ENCODE measurements around the gene NAV3.

The NAV3 gene

GRCh38 chr12:78261901-78262300 is 431.2 kb downstream of the NAV3 start:
- Histone ChIP-seq H3K27me3 (ENCODE audit: insufficient read depth, low read length) (no peaks in the 10 kb centered on the region), H3K9me3 (ENCODE audit: low read length) (peaks cover 5% of the 10 kb centered on the region), H3K36me3 (ENCODE audit: insufficient read depth, low read length) (no peaks in the 10 kb centered on the region), H3K4me3 (ENCODE audit: low read length) (no peak overlapping the region), H2AFZ (ENCODE audit: low read depth, low read length) (no peak overlapping the region), H3K4me1 (ENCODE audit: insufficient read depth, low read length) (no peaks in the 10 kb centered on the region)
